COLO668 (cell line): ENCODE data around the gene MSRB1.

Experiments
- DNase-seq: peaks from one replicate; lab custom pipeline; 2025; ENCODE audit not compliant: unreplicated experiment; lab: John Stamatoyannopoulos, UW

Gene MSRB1

GRCh38 chr16:1942810-1943726 lies at the start of gene MSRB1:
MSRB1 (minus strand) TSS chr16:1943199; CDS start chr16:1943156, 43 bp downstream.
- DNase-seq, result peak; percentile 100

- peak; percentile 91 for DNase-seq
These were observed 49.1 kb upstream of the MSRB1 start for GRCh38 chr16:1991948-1992703.

GRCh38 chr16:1991588-1991947 lies 48.6 kb upstream of the MSRB1 start:
- no peak for DNase-seq

- DNase-seq, result peak; percentile 13
These were observed 48.1 kb upstream of the MSRB1 start for GRCh38 chr16:1991135-1991551.

GRCh38 chr16:1990351-1991134 lies 47.5 kb upstream of the MSRB1 start:
- DNase-seq, result peak; percentile 79

GRCh38 chr16:1990101-1990350 lies 47.0 kb upstream of the MSRB1 start:
- DNase-seq, result no peak

- DNase-seq, result peak; percentile 65
These were observed 46.5 kb upstream of the MSRB1 start, which contains the start of gene SYNGR3 for GRCh38 chr16:1989209-1990100. SYNGR3 (plus strand) TSS chr16:1989970; CDS start chr16:1990103, 133 bp downstream.

- no peak for DNase-seq
These were observed 44.2 kb upstream of the MSRB1 start for GRCh38 chr16:1987198-1987597.

- DNase-seq, result no peak
These were observed 42.6 kb upstream of the MSRB1 start for GRCh38 chr16:1985466-1986150.

GRCh38 chr16:1984347-1985225 lies 41.6 kb upstream of the MSRB1 start:
- DNase-seq, result no peak

- DNase-seq, result peak; percentile 92
These were observed 40.7 kb upstream of the MSRB1 start, which contains the start of gene GFER for GRCh38 chr16:1983544-1984346. GFER (plus strand) TSS chr16:1984193; CDS start chr16:1984219, 26 bp downstream.

- no peak for DNase-seq
These were observed 40.1 kb upstream of the MSRB1 start for GRCh38 chr16:1982991-1983543.

- peak; percentile 62 for DNase-seq
These were observed 39.0 kb upstream of the MSRB1 start for GRCh38 chr16:1982013-1982433.

- DNase-seq, result peak; percentile 29
These were observed 38.4 kb upstream of the MSRB1 start, which contains the start of gene NOXO1 for GRCh38 chr16:1981398-1981836. NOXO1 (minus strand) TSS chr16:1981469; CDS start chr16:1981179, 290 bp downstream.

- DNase-seq, result no peak
These were observed 37.7 kb upstream of the MSRB1 start for GRCh38 chr16:1980770-1981087.

- no peak for DNase-seq
These were observed 37.2 kb upstream of the MSRB1 start for GRCh38 chr16:1980030-1980769.
